HUES48 (cell line): ENCODE results near the gene SLC25A22.

Experiments
- H3K27ac ChIP-seq: one replicate; pipeline ENCODE4 v1.7.0; 2013; ENCODE audit warnings: low read depth, low read length, inconsistent platforms
- H3K27me3 ChIP-seq: 2 replicates; pipeline ENCODE4 v1.6.1; 2013; ENCODE audit warnings: mild to moderate bottlenecking, low read length; ENCODE audit not compliant: control insufficient read depth, insufficient read depth
- H3K36me3 ChIP-seq: 2 replicates; pipeline ENCODE4 v1.6.1; 2013; ENCODE audit warnings: low read length; ENCODE audit not compliant: control insufficient read depth, insufficient read depth
- H3K4me1 ChIP-seq: 2 replicates; pipeline ENCODE4 v1.6.1; 2013; ENCODE audit warnings: mild to moderate bottlenecking, low read length; ENCODE audit not compliant: control insufficient read depth, insufficient read depth
- H3K4me3 ChIP-seq: 2 replicates; pipeline ENCODE4 v1.5.1; 2013; ENCODE audit warnings: mild to moderate bottlenecking, low read depth, low read length
- H3K9ac ChIP-seq: 2 replicates; pipeline ENCODE4 v1.6.1; 2013; ENCODE audit warnings: mild to moderate bottlenecking, low read depth, low read length, moderate library complexity
- H3K9me3 ChIP-seq: 2 replicates; pipeline ENCODE4 v1.6.1; 2013; ENCODE audit warnings: low read length; ENCODE audit not compliant: control insufficient read depth, insufficient read depth

SLC25A22 gene

DNA sequence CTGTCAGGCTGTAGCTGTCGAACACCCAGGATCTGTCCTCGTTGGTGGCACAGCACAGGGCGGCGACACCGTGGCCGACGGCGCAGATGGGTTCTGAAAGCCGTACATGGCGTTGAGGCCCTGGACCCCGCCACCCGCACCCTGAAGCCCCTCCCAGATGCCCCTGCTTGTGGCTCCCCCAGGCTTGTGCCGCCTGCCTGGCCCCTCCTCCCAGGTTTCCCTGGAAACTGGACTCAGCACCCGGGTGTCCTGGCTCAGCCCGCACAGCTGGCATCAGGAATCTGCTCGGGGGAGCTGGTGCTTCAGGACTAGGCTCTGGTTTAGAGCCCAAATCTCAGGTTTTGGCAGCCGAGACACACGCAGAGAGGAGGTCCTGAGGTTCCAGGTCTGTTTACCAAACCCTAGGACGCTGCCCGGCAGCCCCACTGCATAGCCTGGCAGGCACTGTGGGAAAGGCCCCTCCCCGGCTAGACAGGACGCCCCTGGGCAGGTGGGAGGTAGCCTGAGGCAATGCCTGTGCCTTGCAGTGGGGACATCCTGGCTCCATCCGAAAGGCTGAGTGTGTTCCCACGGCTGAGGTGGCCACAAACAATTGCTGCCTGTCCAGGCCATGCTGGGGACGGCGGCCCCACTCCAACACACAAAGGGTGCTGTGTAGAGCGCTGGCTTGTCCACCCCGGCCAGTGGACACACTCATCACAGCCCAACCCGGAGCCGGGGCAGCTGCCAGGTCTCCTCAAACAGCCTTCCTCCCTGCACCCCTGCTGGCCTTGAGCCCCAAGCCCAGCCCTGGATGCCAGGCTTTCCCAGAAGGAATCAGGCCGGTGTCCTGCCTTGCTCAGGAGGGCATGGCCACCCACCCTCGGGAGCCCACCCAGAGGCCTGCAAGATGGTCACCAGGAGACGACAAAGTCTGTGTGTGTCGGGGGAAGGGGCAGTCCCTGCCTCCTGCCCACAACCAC lies 25.4 kb downstream of the SLC25A22 start:
- Histone ChIP-seq H3K4me1 (no peaks in the 10 kb centered on the region), H3K4me3 (no peak overlapping the region), H3K9me3 (no peaks in the 10 kb centered on the region), H3K27me3 (no peaks in the 10 kb centered on the region), H3K9ac (no peak overlapping the region), H3K27ac (no peak overlapping the region), H3K36me3 (peaks cover 45% of the 10 kb centered on the region)

DNA sequence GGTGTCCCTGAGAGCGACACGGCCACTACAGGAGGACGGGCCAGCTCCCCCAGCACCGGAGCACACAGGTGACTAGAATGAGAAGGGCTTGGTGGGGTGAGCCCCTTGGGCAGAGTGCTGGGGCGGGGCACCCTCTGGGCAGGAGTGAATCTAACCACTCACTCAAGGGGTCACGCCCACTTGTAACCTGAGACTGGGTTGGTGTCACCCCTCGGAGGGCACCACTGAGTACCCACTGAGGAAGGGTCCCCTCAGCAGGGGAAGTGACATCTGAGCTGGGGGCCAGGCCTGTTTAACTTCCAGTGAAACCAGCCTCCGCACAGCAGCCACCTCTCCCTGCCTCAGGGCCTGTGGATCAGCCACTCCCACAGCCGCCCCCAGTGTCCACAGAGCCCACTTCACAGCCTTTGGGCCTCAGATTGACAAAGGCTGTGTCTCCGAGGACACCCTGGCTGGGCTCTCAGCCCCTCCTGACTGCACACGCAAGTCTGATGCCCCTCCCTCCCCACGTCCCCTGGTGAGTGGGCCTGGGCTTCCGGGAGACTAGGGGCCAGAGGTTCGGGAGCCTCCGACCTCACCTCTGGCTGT lies 26.4 kb downstream of the SLC25A22 start:
- H3K27me3 ChIP-seq: no peaks in the 10 kb centered on the region
- H3K9me3 ChIP-seq: no peaks in the 10 kb centered on the region
- peaks cover 55% of the 10 kb centered on the region for H3K36me3 ChIP-seq
- H3K27ac ChIP-seq: no peak overlapping the region
- H3K4me3 ChIP-seq: no peak overlapping the region
- no peak overlapping the region for H3K9ac ChIP-seq
- no peaks in the 10 kb centered on the region for H3K4me1 ChIP-seq

DNA sequence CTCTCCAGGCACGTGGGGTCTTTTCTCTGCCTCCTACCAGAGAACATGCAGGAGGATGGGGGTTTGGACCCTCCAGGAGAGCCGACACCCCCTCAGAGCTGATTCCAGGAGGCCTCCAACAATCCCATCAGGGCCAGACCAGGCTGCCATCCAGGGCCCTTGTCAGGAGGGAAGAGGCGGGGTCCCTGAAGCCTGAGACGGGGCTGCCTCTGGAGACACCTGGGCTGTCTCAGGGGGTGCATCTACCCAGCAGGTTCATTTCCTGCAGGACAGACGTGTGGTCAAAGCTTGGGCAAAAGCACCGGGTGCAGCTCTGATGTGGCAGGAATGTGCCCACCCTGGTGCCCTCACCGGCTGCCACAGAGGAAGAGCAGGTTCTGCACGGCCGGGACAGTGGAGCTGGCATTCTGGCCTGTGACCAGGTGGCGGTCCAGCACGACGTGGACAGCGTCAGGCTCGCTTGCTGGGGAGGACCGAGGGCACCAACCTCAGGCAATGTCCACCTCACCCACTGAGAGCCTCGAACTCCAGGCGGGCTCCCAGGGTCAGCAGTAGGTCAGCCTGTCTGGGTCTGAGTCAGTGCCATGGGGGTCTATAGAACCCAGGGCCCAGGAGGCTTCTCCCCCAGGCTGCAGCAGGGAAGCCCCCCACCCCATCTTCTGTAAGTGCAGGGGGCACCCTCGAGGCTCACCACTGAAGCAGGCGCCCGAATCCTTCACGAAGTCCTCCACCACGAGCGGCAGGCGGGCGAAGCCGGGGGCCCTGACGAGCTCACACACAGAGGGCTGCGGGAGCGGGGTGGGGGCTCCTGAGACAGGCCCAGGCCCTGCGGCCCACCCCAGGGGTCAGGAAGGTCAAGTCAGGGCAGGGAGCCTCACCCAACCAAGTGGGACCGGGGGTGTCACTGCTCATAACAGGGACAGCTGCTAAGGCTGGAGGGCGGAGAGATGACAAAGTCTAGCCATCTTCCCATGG lies 27.2 kb downstream of the SLC25A22 start:
- H3K4me1 ChIP-seq: no peaks in the 10 kb centered on the region
- H3K36me3 ChIP-seq: peaks cover 62% of the 10 kb centered on the region
- H3K27me3 ChIP-seq: no peaks in the 10 kb centered on the region
- no peak overlapping the region for H3K4me3 ChIP-seq
- no peak overlapping the region for H3K27ac ChIP-seq
- H3K9me3 ChIP-seq: no peaks in the 10 kb centered on the region
- H3K9ac ChIP-seq: no peak overlapping the region

DNA sequence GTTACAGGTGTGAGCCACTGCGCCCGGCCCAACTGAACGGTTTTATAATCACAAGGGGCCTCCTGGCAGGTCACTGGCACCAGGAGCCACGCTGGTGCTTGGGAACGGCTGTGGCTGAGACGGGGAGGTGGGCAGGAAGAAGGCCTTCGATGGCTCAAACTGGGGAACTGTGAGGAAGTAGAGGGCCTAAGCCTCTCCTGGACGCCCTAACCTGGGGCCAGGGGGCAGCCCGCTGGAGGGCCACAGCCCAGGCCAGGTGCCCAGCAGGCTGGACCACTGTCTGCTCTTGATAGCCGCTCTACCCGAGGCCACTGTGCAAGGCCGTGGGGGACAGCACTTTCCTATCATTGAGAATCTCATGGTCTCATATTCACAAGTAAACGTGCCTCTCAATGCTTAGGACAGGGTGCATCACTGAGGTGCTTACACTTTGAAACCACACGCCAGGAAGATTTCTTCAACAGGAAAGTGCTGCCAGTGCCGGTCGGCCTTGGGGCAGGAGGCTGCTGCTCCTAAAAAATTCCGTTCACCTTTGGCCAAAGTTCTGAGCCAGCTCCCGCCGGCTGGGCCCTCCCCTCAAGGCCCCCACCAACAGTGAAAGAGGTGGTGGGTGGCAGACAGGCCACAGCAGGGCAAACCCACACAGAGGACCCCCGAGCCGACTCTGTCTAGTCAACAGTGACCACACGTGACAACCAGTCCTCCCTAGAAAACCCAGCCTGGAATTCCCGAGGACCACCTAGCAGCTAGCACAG lies 28.0 kb downstream of the SLC25A22 start:
- Histone ChIP-seq H3K27me3 (no peaks in the 10 kb centered on the region), H3K4me1 (no peaks in the 10 kb centered on the region), H3K36me3 (peaks cover 68% of the 10 kb centered on the region), H3K4me3 (no peak overlapping the region), H3K27ac (no peak overlapping the region), H3K9ac (no peak overlapping the region), H3K9me3 (no peaks in the 10 kb centered on the region)

DNA sequence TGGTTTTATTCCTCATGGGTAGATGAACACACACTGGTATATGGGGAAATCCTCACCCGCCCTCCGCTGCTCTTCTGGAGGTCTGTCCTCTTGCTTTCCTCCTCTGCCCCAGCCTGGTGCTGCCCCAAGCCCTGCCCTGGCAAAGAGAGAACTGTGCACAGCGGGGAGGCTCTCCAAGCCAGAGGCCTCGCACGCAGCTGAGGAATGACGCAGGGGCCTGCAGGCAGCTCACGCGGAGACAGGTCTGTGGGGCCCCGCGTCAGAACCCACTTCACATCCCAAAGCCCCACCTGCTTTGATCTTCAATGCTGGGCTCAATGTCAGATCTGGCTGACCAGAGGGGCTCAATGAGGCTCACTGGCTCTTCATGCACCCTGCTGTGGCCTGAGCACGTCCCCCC lies 30.8 kb downstream of the SLC25A22 start:
- peaks cover 9% of the 10 kb centered on the region; the same call in 1 of the 2 replicates for H3K4me1 ChIP-seq
- H3K27me3 ChIP-seq: no peaks in the 10 kb centered on the region
- H3K4me3 ChIP-seq: no peak overlapping the region
- H3K27ac ChIP-seq: no peak overlapping the region
- H3K9me3 ChIP-seq: no peaks in the 10 kb centered on the region
- peaks cover 73% of the 10 kb centered on the region for H3K36me3 ChIP-seq
- no peak overlapping the region for H3K9ac ChIP-seq

DNA sequence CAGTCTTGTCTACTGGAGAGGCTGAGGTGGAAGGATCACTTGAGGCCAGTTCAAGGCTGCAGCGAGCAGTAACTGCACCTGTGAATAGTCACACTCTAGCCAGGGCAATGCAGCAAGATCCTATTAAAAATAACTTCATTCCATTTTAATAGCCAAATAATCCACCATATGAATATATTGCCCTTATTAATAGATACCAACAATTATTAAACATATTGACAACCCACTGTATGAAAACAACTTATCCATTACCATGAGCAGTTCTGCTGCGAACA lies 31.2 kb downstream of the SLC25A22 start:
- Histone ChIP-seq H3K4me1 (peaks cover 9% of the 10 kb centered on the region; the same call in 1 of the 2 replicates), H3K27ac (no peak overlapping the region), H3K9ac (no peak overlapping the region), H3K36me3 (peaks cover 73% of the 10 kb centered on the region), H3K4me3 (no peak overlapping the region), H3K27me3 (no peaks in the 10 kb centered on the region), H3K9me3 (no peaks in the 10 kb centered on the region)

DNA sequence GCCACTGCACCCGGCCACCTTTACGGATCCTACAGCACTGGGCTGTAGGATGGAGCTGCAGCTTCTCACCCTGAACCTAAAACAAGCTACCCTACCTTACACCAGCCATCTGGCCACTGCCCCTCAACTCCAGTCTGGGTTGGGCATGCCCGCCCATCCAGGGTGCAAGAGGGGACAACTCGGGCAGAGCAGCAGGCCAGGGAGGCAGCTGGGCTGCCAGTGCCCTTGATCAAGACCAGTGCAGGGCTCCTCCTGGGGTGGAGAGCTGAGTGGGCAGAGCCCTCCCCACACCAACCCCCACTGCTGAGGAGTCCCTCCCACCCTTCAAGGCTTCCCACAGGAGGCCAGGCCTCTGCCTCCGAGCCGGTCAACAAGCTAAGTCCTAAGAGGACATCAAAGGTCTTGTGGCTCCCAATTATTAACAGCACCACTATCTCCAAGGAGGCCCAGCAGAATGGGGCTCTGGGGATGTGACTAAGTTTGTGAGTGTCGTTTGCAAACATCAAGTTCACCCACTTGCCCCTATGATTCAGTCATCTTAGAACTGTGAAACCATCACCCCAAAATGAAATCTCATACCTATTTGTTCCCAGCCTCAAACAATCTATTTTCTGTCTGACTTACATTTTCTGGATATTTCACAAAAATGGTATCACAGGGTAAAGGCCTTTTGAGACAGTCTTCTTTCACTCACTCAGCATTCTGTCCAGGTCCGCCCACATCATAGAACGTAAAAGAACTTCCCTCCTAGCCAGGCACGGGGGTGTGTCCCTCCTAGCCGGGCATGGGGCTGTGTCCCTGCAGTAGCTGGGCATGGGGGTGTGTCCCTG lies 31.8 kb downstream of the SLC25A22 start:
- Histone ChIP-seq H3K4me3 (no peak overlapping the region), H3K9me3 (no peaks in the 10 kb centered on the region), H3K9ac (no peak overlapping the region), H3K27me3 (no peaks in the 10 kb centered on the region), H3K27ac (no peak overlapping the region), H3K36me3 (peaks cover 74% of the 10 kb centered on the region), H3K4me1 (peaks cover 9% of the 10 kb centered on the region; the same call in 1 of the 2 replicates)

DNA sequence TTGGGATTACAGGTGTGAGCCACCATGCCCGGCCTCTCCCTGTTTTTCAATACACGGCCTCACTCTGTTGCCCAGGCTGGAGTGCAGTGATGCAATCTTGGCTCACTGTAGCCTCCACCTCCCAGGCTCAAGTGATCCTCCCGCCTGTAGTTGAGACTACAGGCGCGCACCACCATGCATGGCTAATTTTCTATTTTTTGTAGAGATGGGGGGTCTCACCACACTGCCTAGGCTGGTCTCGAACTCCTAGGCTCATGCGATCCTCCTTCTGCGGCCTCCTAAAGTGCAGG lies 32.3 kb downstream of the SLC25A22 start:
- no peak overlapping the region for H3K27ac ChIP-seq
- H3K4me3 ChIP-seq: no peak overlapping the region
- peaks cover 74% of the 10 kb centered on the region for H3K36me3 ChIP-seq
- no peaks in the 10 kb centered on the region for H3K9me3 ChIP-seq
- no peaks in the 10 kb centered on the region for H3K27me3 ChIP-seq
- peaks cover 9% of the 10 kb centered on the region; the same call in 1 of the 2 replicates for H3K4me1 ChIP-seq
- no peak overlapping the region for H3K9ac ChIP-seq

DNA sequence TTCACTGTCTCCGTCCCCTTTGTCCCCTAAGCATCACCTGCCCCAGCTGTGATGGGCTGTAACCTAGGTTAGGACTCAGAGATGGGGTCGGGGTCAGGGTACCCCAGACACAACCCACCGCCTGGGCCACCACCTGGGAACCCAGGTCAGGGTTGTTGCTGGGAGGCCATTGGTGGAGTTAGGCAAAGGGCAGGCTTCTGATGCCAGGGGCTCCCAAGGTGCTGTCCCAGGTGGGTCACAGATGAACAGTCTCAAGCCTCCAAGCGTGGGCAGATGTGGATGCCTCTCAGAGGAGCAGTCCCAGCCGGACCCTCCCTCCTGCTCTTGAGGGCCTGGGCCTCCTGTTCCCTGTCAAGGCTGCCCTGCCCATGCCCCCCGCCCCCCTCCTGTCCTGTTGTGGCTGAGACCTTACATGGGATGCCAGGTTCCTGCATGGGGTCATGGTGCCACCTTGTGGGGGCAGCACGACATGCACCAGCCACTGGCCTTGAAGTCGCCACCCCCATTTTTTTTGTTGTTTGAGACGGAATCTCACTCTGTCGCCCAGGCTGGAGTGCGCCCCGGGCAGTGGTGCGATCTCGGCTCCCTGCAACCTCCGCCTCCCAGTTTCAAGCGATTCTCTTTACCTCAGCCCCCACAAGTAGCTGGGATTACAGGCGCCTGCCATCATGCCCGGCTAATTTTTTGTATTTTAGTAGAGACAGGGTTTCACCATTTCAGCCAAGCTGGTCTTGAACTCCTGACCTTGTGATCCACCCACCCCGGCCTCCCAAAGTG lies 32.9 kb downstream of the SLC25A22 start:
- peaks cover 73% of the 10 kb centered on the region for H3K36me3 ChIP-seq
- no peak overlapping the region for H3K27ac ChIP-seq
- H3K9ac ChIP-seq: no peak overlapping the region

More for the DNA sequence above, 32.9 kb downstream of the SLC25A22 start:
- Histone ChIP-seq H3K4me1 (peaks cover 9% of the 10 kb centered on the region; the same call in 1 of the 2 replicates), H3K27me3 (no peaks in the 10 kb centered on the region), H3K9me3 (no peaks in the 10 kb centered on the region), H3K4me3 (no peak overlapping the region)
